ENCODE data around the gene ZNF385C.

GRCh38 chr17:42107124-42107523 lies 8.9 kb upstream of the ZNF385C start:
- TF ChIP-seq EZH2 (IDR thresholded peaks at IDR 0.05; ENCODE audit: insufficient read depth, poor library complexity, severe bottlenecking) (no peak), EZH2phosphoT487 (IDR thresholded peaks at IDR 0.05; ENCODE audit: insufficient read depth, low read depth) (no peak)
